HUES48 (cell line): ENCODE results near the gene ADAM29.
"Not testable (repeated sequence)": the region's sequence is repeated elsewhere in the genome, so short reads cannot be mapped to it uniquely, and the experiment has no call there.

Experiments used
- H3K27ac ChIP-seq: one replicate; pipeline ENCODE4 v1.7.0; 2013; ENCODE audit warnings: low read depth, low read length, inconsistent platforms
- H3K27me3 ChIP-seq: 2 replicates; pipeline ENCODE4 v1.6.1; 2013; ENCODE audit warnings: mild to moderate bottlenecking, low read length; ENCODE audit not compliant: control insufficient read depth, insufficient read depth
- H3K36me3 ChIP-seq: 2 replicates; pipeline ENCODE4 v1.6.1; 2013; ENCODE audit warnings: low read length; ENCODE audit not compliant: control insufficient read depth, insufficient read depth
- H3K4me1 ChIP-seq: 2 replicates; pipeline ENCODE4 v1.6.1; 2013; ENCODE audit warnings: mild to moderate bottlenecking, low read length; ENCODE audit not compliant: control insufficient read depth, insufficient read depth
- H3K4me3 ChIP-seq: 2 replicates; pipeline ENCODE4 v1.5.1; 2013; ENCODE audit warnings: mild to moderate bottlenecking, low read depth, low read length
- H3K9ac ChIP-seq: 2 replicates; pipeline ENCODE4 v1.6.1; 2013; ENCODE audit warnings: mild to moderate bottlenecking, low read depth, low read length, moderate library complexity
- H3K9me3 ChIP-seq: 2 replicates; pipeline ENCODE4 v1.6.1; 2013; ENCODE audit warnings: low read length; ENCODE audit not compliant: control insufficient read depth, insufficient read depth

The ADAM29 gene

DNA sequence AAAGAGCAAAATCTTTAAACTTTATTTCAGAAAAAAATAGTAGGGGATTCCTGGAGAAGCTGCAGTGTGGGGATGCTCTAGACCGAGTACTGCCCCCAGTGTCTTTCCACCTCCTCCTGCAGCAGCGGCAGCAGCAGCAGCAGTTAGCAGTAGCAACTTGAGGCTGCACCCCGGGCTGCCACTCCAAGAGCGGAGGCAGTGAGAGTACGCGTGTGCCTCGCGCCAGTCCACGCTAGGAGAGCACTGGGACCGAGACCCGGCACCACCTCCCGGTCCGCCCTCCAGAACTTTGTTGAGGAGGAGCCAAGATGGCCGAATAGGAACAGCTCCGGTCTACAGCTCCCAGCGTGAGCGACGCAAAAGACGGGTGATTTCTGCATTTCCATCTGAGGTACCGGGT is 101.3 kb downstream of the ADAM29 start:
- not testable (repeated sequence) for H3K36me3 ChIP-seq, H3K27me3 ChIP-seq, H3K9ac ChIP-seq, H3K4me3 ChIP-seq, H3K9me3 ChIP-seq, H3K27ac ChIP-seq, H3K4me1 ChIP-seq
